Eye (tissue), 1 donor: Measurements from ENCODE around the gene PLEKHG7.

Experiments
- DNase-seq: peaks from one replicate; pipeline ENCODE4 v3.0.0-alpha.2; 2015

The PLEKHG7 gene

GRCh38 chr12:92707926-92708325, 5.1 kb downstream of the PLEKHG7 start:
- DNase-seq, result no peak

- DNase-seq, result no peak
These were observed 12.8 kb downstream of the PLEKHG7 start for GRCh38 chr12:92715625-92716024.

- no peak for DNase-seq
These were observed 14.4 kb downstream of the PLEKHG7 start for GRCh38 chr12:92717202-92717601.

GRCh38 chr12:92718483-92718990, 15.7 kb downstream of the PLEKHG7 start:
- DNase-seq, result no peak

GRCh38 chr12:92719674-92720073, 16.9 kb downstream of the PLEKHG7 start:
- DNase-seq, result no peak

GRCh38 chr12:92721130-92721529, 18.3 kb downstream of the PLEKHG7 start:
- DNase-seq, result no peak

- DNase-seq, result no peak
These were observed 18.9 kb downstream of the PLEKHG7 start for GRCh38 chr12:92721656-92722055.

GRCh38 chr12:92722897-92723296, 20.1 kb downstream of the PLEKHG7 start:
- no peak for DNase-seq

GRCh38 chr12:92726850-92727249, 24.1 kb downstream of the PLEKHG7 start:
- DNase-seq, result no peak

- DNase-seq, result no peak
These were observed 27.1 kb downstream of the PLEKHG7 start for GRCh38 chr12:92729773-92730305.

GRCh38 chr12:92730758-92731157, 28.0 kb downstream of the PLEKHG7 start:
- no peak for DNase-seq

GRCh38 chr12:92732216-92732615, 29.4 kb downstream of the PLEKHG7 start:
- DNase-seq, result no peak

- no peak for DNase-seq
These were observed 29.9 kb downstream of the PLEKHG7 start for GRCh38 chr12:92732716-92733115.

GRCh38 chr12:92733181-92733580, 30.4 kb downstream of the PLEKHG7 start:
- no peak for DNase-seq

GRCh38 chr12:92733661-92734060, 30.9 kb downstream of the PLEKHG7 start:
- DNase-seq, result no peak

GRCh38 chr12:92735131-92735721, 32.4 kb downstream of the PLEKHG7 start:
- peak; percentile 33 for DNase-seq

- no peak for DNase-seq
These were observed 33.8 kb downstream of the PLEKHG7 start for GRCh38 chr12:92736605-92737004.

- no peak for DNase-seq
These were observed 35.4 kb downstream of the PLEKHG7 start for GRCh38 chr12:92737855-92738850.

- DNase-seq, result no peak
These were observed 36.3 kb downstream of the PLEKHG7 start for GRCh38 chr12:92739113-92739512.

- DNase-seq, result no peak
These were observed 37.6 kb downstream of the PLEKHG7 start for GRCh38 chr12:92740411-92740810.

GRCh38 chr12:92743026-92743425, 40.2 kb downstream of the PLEKHG7 start:
- no peak for DNase-seq

GRCh38 chr12:92745856-92746550, 43.2 kb downstream of the PLEKHG7 start:
- DNase-seq, result no peak

GRCh38 chr12:92747151-92747550, 44.4 kb downstream of the PLEKHG7 start:
- DNase-seq, result no peak
